Measurements from ENCODE around the gene SENP7. TPM values are rescaled to one million over a fixed set of nuclear protein-coding genes. Genes with fewer than 3 reads are reported as not detected.

Gene SENP7, protein sequence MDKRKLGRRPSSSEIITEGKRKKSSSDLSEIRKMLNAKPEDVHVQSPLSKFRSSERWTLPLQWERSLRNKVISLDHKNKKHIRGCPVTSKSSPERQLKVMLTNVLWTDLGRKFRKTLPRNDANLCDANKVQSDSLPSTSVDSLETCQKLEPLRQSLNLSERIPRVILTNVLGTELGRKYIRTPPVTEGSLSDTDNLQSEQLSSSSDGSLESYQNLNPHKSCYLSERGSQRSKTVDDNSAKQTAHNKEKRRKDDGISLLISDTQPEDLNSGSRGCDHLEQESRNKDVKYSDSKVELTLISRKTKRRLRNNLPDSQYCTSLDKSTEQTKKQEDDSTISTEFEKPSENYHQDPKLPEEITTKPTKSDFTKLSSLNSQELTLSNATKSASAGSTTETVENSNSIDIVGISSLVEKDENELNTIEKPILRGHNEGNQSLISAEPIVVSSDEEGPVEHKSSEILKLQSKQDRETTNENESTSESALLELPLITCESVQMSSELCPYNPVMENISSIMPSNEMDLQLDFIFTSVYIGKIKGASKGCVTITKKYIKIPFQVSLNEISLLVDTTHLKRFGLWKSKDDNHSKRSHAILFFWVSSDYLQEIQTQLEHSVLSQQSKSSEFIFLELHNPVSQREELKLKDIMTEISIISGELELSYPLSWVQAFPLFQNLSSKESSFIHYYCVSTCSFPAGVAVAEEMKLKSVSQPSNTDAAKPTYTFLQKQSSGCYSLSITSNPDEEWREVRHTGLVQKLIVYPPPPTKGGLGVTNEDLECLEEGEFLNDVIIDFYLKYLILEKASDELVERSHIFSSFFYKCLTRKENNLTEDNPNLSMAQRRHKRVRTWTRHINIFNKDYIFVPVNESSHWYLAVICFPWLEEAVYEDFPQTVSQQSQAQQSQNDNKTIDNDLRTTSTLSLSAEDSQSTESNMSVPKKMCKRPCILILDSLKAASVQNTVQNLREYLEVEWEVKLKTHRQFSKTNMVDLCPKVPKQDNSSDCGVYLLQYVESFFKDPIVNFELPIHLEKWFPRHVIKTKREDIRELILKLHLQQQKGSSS
- total RNA-seq: 13.9 and 14.7 TPM in 2 replicates

DNA sequence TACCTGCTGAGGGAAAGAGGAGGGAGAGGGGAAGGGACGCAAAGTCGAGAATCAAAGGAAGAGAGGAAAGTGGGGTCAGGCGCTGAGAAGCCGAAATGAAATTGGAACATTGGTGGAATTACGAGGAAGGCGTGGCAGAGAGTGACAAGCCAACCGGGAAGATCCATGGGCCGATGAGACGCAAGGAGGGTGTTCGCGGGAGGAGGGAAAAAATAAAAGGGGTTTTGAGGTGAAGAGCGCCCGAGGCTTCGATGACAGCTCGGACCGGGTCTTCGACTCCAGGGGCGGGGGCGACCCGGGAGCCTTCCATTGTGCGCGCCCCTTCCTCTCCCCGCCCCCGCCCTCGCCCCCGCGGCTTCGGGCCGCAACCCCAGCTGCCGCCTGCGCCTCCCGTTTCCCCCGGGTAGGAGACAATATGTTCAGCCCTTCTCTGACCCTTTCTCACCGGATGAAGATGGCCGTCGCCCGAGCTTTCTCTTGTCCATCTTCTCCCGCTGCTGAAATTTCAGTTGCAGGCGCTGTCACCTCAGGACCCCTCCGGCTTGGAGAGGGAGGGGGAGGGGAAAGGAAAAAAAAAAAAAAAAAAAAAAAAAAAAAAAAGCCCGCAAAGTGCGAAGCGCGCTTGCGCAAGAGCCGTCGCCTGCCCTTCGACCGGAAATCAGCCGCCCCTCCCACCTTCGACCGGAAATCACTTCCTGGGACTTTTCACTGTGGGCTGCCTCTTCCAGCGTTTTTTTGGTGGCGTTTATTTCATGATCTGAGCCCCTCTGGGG, at the start of gene SENP7:
SENP7 (minus strand) TSS at position 567 of the 773 bp plus-strand sequence; CDS start at position 485, 82 bp downstream.

DNA sequence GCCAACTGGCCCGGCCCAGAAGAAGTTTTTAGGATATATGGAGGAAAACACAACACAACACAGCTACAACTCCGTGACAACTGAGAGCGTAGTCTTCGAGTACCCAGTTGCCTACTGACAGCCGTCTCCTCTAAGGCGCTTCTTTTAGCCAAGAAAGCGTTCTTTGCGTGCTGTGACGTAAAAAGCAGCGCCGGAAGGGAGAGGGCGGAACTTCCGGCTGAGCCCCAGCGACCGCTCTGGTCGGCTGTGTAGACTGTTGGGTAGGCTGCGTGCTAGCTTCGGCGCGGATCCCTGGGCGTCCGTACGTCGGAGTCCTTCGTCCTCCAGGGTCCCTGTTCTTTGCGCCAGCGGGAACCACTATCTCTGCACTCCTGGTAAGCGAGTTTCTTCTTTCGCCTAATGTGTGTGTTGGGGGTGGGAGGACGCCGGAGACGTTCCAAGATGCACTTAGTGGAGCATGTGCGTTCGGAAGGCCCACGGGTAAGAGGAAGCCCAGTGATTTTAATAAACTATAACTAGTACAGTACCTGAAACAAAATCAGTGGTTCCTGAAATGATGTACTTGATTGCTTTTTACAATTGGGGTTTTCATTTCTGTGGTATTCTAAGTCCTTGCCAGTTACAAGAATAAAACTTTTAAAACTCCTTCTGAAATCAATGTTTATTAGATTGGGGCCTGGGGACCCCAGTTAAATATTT, 48.8 kb upstream of the SENP7 start, which contains the start of gene TRMT10C:
TRMT10C (plus strand) TSS at position 239 of the 699 bp plus-strand sequence. CDS start 2,914 bp downstream, outside the sequence.

DNA sequence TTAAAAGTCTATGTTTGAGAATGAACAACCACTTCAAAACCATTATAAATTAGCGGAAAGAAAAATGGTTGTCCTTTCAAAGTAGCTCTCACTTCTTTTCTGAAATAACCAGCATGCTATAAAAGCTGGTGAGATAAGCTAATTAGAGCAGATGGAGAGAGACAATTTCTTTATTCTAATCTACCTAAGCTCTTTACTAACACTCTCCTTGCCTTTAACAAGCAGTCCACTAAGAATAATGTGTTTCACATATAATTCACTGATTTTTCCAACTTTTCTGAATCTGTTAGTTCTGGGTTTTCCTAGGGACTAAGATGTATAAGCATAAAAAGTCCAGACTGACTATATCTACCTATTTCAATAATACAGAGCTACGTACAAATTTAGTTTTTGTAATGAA, 192.5 kb downstream of the SENP7 start, which contains the start of gene IMPG2:
IMPG2 (minus strand) TSS at position 101 of the 400 bp plus-strand sequence. CDS start 203 bp downstream, outside the sequence.

Other genes with a start within 250 kb of the SENP7 start
- 0.25 and 0.44 TPM in 2 replicates for gene IMPG2, start 192.6 kb downstream of the SENP7 start, total RNA-seq
- gene TRMT10C, start 48.7 kb upstream of the SENP7 start, total RNA-seq: 23.9 and 33.5 TPM in 2 replicates
- gene PCNP, start 61.0 kb upstream of the SENP7 start, total RNA-seq: 116 and 119 TPM in 2 replicates
- gene ZBTB11, start 163.9 kb upstream of the SENP7 start, total RNA-seq: 28.4 and 29.0 TPM in 2 replicates
- 1,440 and 1,444 TPM in 2 replicates for gene RPL24, start 173.5 kb upstream of the SENP7 start, total RNA-seq
- 13.4 and 25.7 TPM in 2 replicates for gene CEP97, start 211.4 kb upstream of the SENP7 start, total RNA-seq